Measurements from ENCODE around the gene SPG7. TPM values are rescaled to one million over a fixed set of nuclear protein-coding genes. Genes with fewer than 3 reads are reported as not detected.

Gene SPG7
- polyA plus RNA-seq, 1 donor from 2014 or later = 47.0 TPM

- H3K9me3 Mint-ChIP-seq = no peaks in the 10 kb centered on the region
- H3K27me3 Mint-ChIP-seq = no peaks in the 10 kb centered on the region
- no peak overlapping the region for H3K4me3 Mint-ChIP-seq
- no peak overlapping the region for H3K27ac Mint-ChIP-seq
- peaks cover 0 to 2% (median 0%) of the 10 kb centered on the region in 3 donors for H3K4me1 Mint-ChIP-seq
- peaks cover 2% of the 10 kb centered on the region for H3K36me3 Mint-ChIP-seq
Observed at GRCh38 chr16:89541792-89542191, 33.6 kb downstream of the SPG7 start.

- Mint-ChIP-seq H3K36me3 (peaks cover 4% of the 10 kb centered on the region), H3K4me1 (peaks cover 0 to 2% (median 0%) of the 10 kb centered on the region in 3 donors), H3K27ac (no peak overlapping the region), H3K4me3 (no peak overlapping the region), H3K9me3 (no peaks in the 10 kb centered on the region), H3K27me3 (no peaks in the 10 kb centered on the region)
Observed at GRCh38 chr16:89544113-89544512, 35.9 kb downstream of the SPG7 start.

GRCh38 chr16:89544713-89545043 lies 36.5 kb downstream of the SPG7 start:
- Mint-ChIP-seq H3K27ac (no peak overlapping the region), H3K9me3 (no peaks in the 10 kb centered on the region), H3K4me1 (peaks cover 0 to 2% (median 0%) of the 10 kb centered on the region in 3 donors), H3K36me3 (peaks cover 4% of the 10 kb centered on the region), H3K27me3 (no peaks in the 10 kb centered on the region), H3K4me3 (no peak overlapping the region)

DNA sequence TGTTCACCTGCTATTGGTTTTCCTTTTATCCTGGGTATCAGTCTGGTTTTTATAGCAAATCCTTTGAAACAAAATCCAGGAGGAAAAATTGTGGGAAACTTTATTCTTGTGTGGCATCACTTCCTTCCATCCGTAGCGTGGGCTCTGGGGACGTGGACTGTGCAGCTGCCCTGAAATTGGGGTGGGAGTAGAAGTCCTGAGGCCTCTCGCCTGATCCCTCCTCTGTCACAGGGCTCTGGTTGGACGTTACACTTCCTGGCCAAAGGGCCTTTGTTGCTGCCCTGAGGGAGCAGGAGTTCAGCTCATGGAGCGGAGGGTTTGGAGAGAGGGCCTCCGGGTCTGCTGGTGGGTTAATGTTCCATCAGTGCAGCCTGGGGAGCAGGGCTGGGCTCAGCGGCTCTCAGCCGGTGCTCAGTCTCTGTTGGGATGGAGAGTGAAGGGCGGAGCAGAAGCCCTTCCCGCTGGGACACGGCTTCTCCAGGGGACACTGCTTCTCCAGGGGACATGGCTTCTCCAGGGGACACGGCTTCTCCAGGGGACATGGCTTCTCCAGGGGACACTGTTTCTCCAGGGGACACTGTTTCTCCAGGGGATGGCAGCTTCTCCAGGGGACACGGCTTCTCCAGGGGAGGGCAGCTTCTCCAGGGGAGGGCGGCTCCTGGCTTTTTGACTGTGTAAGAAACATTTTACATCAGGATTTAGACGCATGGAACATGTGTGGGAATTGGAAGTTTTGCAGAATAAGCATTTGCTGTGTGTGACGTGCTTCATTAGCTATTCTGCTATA lies 37.0 kb downstream of the SPG7 start:
- Mint-ChIP-seq H3K27me3 (no peaks in the 10 kb centered on the region), H3K27ac (no peak overlapping the region)

DNA sequence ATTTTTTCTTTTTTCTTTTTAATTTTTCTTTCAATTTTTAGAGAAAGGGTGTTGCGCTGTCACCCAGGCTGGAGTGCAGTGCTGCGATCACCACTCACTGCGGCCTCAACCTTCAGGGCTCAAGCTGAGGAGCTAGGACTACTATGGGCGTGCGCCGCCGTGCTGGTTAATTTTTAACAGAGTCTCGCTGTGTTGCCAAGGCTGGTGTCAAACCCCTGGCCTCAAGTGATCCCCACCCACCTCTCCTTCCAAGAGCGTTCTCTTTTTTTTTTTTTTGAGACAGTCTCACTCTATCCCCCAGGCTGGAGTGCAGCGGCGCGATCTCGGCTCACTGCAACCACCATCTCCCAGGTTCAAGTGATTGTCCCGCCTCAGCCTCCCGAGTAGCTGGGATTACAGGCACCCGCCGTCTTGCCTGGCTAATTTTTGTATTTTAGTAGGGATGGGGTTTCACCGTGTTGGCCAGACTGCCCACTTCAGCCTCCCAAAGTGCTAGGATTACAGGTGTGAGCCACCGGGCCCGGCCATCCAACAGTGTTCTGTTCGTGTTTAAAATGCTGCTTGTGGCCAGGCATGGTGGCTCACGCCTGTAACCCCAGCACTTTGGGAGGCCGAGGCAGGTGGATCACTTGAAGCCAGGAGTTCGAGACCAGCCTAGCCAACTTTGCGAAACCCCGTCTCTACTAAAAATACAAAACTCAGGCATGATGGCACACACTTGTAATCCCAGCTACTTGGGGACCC lies 37.8 kb downstream of the SPG7 start:
- Mint-ChIP-seq H3K27me3 (no peaks in the 10 kb centered on the region), H3K36me3 (peaks cover 2% of the 10 kb centered on the region), H3K4me1 (no peaks in the 10 kb centered on the region), H3K27ac (no peak overlapping the region), H3K9me3 (no peaks in the 10 kb centered on the region), H3K4me3 (no peak overlapping the region)

More for the DNA sequence above, 37.0 kb downstream of the SPG7 start:
- Mint-ChIP-seq H3K9me3 (no peaks in the 10 kb centered on the region), H3K4me1 (no peaks in the 10 kb centered on the region), H3K36me3 (peaks cover 2% of the 10 kb centered on the region), H3K4me3 (no peak overlapping the region)

GRCh38 chr16:89546781-89547180 lies 38.6 kb downstream of the SPG7 start:
- H3K27me3 Mint-ChIP-seq = no peaks in the 10 kb centered on the region
- no peaks in the 10 kb centered on the region for H3K4me1 Mint-ChIP-seq
- H3K36me3 Mint-ChIP-seq = peaks cover 2% of the 10 kb centered on the region
- H3K9me3 Mint-ChIP-seq = no peaks in the 10 kb centered on the region
- H3K27ac Mint-ChIP-seq = no peak overlapping the region
- peak overlapping the region in 1 of 4 donors; percentile 69 for H3K4me3 Mint-ChIP-seq

GRCh38 chr16:89547291-89547690 lies 39.1 kb downstream of the SPG7 start:
- Mint-ChIP-seq H3K9me3 (no peaks in the 10 kb centered on the region), H3K27me3 (no peaks in the 10 kb centered on the region), H3K4me1 (no peaks in the 10 kb centered on the region), H3K36me3 (peaks cover 2% of the 10 kb centered on the region), H3K27ac (no peak overlapping the region), H3K4me3 (no peak overlapping the region)

GRCh38 chr16:89547860-89548259 lies 39.7 kb downstream of the SPG7 start:
- Mint-ChIP-seq H3K4me1 (no peaks in the 10 kb centered on the region), H3K36me3 (peaks cover 3% of the 10 kb centered on the region), H3K9me3 (no peaks in the 10 kb centered on the region), H3K27ac (no peak overlapping the region), H3K27me3 (no peaks in the 10 kb centered on the region), H3K4me3 (no peak overlapping the region)

GRCh38 chr16:89548344-89549006 lies 40.3 kb downstream of the SPG7 start:
- Mint-ChIP-seq H3K27ac (no peak overlapping the region), H3K4me1 (no peaks in the 10 kb centered on the region), H3K4me3 (no peak overlapping the region), H3K27me3 (no peaks in the 10 kb centered on the region), H3K9me3 (no peaks in the 10 kb centered on the region), H3K36me3 (peaks cover 3% of the 10 kb centered on the region)

DNA sequence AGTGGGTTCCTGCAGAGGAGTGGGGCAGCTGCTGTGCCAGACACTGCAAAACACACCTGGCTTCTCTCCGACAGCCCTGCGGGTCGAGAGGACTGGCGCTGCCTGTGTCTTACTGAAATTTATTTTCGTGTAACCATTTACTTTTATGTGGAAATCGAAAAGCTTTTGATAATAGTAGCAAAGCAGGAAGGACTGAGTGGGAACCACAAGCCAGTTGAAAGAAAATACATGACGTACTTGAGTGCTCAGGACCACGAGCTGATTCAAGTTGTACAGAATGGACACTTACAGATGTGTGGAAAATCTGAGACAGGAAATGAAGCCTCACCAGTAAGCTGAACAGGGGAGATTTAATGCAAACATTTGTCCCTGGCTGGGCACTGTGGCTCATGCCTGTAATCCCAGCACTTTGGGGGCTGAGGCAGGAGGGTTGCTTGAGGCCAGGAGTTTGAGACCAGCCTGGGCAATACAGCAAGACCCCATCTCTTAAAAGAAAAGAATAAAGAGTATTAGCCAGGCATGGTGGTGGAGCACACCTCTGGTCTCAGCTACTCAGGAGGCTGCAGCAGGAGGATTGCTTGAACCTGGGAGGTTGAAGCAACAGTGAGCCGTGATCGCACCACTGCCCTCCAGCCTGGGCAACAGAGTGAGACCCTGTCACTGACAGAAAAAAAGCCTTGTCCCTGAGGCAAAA lies 41.0 kb downstream of the SPG7 start:
- Mint-ChIP-seq H3K27ac (peak overlapping the region in 1 of 3 donors; percentile 59), H3K4me1 (no peaks in the 10 kb centered on the region), H3K36me3 (peaks cover 3% of the 10 kb centered on the region), H3K9me3 (no peaks in the 10 kb centered on the region), H3K27me3 (no peaks in the 10 kb centered on the region), H3K4me3 (no peak overlapping the region)

GRCh38 chr16:89550421-89551007 lies 42.3 kb downstream of the SPG7 start:
- Mint-ChIP-seq H3K4me3 (no peak overlapping the region), H3K27ac (no peak overlapping the region), H3K9me3 (no peaks in the 10 kb centered on the region), H3K4me1 (no peaks in the 10 kb centered on the region), H3K36me3 (peaks cover 3% of the 10 kb centered on the region), H3K27me3 (no peaks in the 10 kb centered on the region)

GRCh38 chr16:89552329-89552728 lies 44.1 kb downstream of the SPG7 start:
- no peaks in the 10 kb centered on the region for H3K9me3 Mint-ChIP-seq
- no peaks in the 10 kb centered on the region for H3K27me3 Mint-ChIP-seq
- H3K27ac Mint-ChIP-seq = peak overlapping the region in 1 of 3 donors; percentile 53
- H3K4me1 Mint-ChIP-seq = peaks cover 0 to 10% (median 0%) of the 10 kb centered on the region in 3 donors
- no peak overlapping the region for H3K4me3 Mint-ChIP-seq
- peaks cover 3% of the 10 kb centered on the region for H3K36me3 Mint-ChIP-seq

- Mint-ChIP-seq H3K9me3 (no peaks in the 10 kb centered on the region), H3K4me1 (peaks cover 0 to 15% (median 3%) of the 10 kb centered on the region in 3 donors), H3K36me3 (peaks cover 3% of the 10 kb centered on the region), H3K4me3 (peak overlapping the region in 1 of 4 donors; percentile 14), H3K27me3 (no peaks in the 10 kb centered on the region), H3K27ac (no peak overlapping the region)
Observed at GRCh38 chr16:89552913-89553312, 44.7 kb downstream of the SPG7 start.

DNA sequence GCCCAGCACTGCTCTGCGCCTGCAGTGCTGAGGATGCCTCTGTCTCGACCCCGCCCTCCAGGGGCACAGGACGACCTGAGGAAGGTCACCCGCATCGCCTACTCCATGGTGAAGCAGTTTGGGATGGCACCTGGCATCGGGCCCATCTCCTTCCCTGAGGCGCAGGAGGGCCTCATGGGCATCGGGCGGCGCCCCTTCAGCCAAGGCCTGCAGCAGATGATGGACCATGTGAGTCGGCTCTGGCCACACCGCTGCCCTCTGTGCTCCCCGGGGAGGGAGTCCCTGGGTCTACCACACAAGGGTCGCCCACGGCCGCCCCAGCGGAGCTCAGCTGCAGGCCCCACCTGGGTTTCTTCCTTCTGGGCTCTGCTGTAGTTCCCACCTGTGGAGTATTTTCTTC lies 45.5 kb downstream of the SPG7 start:
- Mint-ChIP-seq H3K9me3 (no peaks in the 10 kb centered on the region), H3K27me3 (no peaks in the 10 kb centered on the region), H3K36me3 (peaks cover 1% of the 10 kb centered on the region), H3K4me3 (no peak overlapping the region), H3K27ac (no peak overlapping the region), H3K4me1 (peaks cover 0 to 15% (median 3%) of the 10 kb centered on the region in 3 donors)

Data from IgD-negative memory B cell (primary cell).